Endothelial cell (in vitro differentiated cells): ENCODE measurements around the gene TLR2. TPM values are rescaled to one million over a fixed set of nuclear protein-coding genes. Genes with fewer than 3 reads are reported as not detected.

Experiments used
- DNase-seq: peaks from one replicate; pipeline ENCODE4 v3.0.0; 2021; ENCODE audit warnings: low spot score
- H3K27ac Mint-ChIP-seq: one replicate; pipeline ENCODE4 v1.8.0; 2021; ENCODE audit warnings: mixed read lengths, inconsistent platforms; ENCODE audit not compliant: unreplicated experiment
- H3K27me3 Mint-ChIP-seq: one replicate; pipeline ENCODE4 v1.8.0; 2021; ENCODE audit warnings: mild to moderate bottlenecking, moderate library complexity, mixed read lengths, inconsistent platforms; ENCODE audit not compliant: unreplicated experiment
- H3K36me3 Mint-ChIP-seq: one replicate; pipeline ENCODE4 v1.8.0; 2021; ENCODE audit warnings: mild to moderate bottlenecking, low read depth, mixed read lengths, inconsistent platforms; ENCODE audit not compliant: unreplicated experiment
- H3K4me1 Mint-ChIP-seq: one replicate; pipeline ENCODE4 v1.8.0; 2021; ENCODE audit warnings: mild to moderate bottlenecking, mixed read lengths, inconsistent platforms; ENCODE audit not compliant: unreplicated experiment
- H3K4me3 Mint-ChIP-seq: one replicate; pipeline ENCODE4 v1.8.0; 2021; ENCODE audit warnings: mild to moderate bottlenecking, mixed read lengths, inconsistent platforms; ENCODE audit not compliant: unreplicated experiment
- H3K9me3 Mint-ChIP-seq: one replicate; pipeline ENCODE4 v1.8.0; 2021; ENCODE audit warnings: mixed read lengths, inconsistent platforms; ENCODE audit not compliant: unreplicated experiment
- total RNA-seq: library from RNA; stranded (reverse); fragmentation: NEBNext Ultra II Directional; extraction: Animal tissue kit (Norgen Biotek cat#: 25700); gene quantifications from one replicate; pipeline ENCODE4 v1.2.1, GENCODE V29; 2021; ENCODE audit not compliant: unreplicated experiment
- TF ChIP-seq, protein P1 (sequence below): fragments of 200-600 bp; sonication (generic); IDR thresholded peaks from one replicate; pipeline ENCODE4 v1.5.0; 2021; ENCODE audit warnings: antibody characterized with exemption; ENCODE audit not compliant: unreplicated experiment

TLR2 gene
- total RNA-seq, 1 donor from 2014 or later, result not detected

GRCh38 chr4:153710681-153711080 is 26.6 kb downstream of the TLR2 start:
- Mint-ChIP-seq H3K27me3 (no peaks in the 10 kb centered on the region), H3K27ac (no peak overlapping the region), H3K9me3 (no peaks in the 10 kb centered on the region), H3K4me1 (peaks cover 6% of the 10 kb centered on the region), H3K4me3 (no peak overlapping the region), H3K36me3 (no peaks in the 10 kb centered on the region)
- TF ChIP-seq, protein P1, sequence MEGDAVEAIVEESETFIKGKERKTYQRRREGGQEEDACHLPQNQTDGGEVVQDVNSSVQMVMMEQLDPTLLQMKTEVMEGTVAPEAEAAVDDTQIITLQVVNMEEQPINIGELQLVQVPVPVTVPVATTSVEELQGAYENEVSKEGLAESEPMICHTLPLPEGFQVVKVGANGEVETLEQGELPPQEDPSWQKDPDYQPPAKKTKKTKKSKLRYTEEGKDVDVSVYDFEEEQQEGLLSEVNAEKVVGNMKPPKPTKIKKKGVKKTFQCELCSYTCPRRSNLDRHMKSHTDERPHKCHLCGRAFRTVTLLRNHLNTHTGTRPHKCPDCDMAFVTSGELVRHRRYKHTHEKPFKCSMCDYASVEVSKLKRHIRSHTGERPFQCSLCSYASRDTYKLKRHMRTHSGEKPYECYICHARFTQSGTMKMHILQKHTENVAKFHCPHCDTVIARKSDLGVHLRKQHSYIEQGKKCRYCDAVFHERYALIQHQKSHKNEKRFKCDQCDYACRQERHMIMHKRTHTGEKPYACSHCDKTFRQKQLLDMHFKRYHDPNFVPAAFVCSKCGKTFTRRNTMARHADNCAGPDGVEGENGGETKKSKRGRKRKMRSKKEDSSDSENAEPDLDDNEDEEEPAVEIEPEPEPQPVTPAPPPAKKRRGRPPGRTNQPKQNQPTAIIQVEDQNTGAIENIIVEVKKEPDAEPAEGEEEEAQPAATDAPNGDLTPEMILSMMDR, result no peak
- no peak for DNase-seq

DNA sequence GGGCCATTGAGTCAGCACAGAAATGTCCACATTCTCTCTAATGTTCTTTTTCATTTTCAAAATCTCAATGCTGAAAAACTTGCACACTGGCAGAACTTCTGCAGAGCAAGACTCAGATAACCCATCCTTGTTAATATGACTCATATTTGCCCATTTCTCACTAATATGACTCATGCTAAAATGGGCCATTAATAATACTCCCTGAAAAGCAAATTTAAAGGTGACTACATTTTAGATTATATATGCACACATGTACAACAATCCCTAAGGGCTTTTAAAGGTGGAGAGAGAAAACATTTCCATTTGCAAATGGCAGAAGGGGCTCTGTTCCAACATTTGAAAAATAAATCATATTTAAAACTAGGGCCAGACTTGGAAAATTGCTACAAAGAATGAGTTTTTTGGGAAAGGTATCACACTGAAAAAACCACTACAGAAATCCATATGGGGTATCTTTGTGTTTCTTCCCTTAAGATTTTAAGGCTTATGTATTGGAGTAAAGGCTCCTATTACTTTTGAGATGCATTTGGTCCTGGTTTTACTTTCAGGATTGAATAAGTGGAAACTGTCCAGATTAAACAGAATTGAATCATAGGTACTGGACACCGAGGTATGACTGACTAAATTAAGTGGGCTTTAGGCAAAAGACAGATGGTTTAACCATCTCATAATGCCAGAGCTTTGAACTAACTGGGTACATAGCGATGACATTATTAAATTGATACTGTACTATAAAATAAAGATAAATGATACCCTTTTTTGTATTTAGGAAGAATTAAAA is 30.0 kb downstream of the TLR2 start:
- Mint-ChIP-seq H3K27me3 (no peaks in the 10 kb centered on the region), H3K4me3 (no peak overlapping the region), H3K27ac (no peak overlapping the region), H3K4me1 (peaks cover 6% of the 10 kb centered on the region), H3K36me3 (no peaks in the 10 kb centered on the region), H3K9me3 (no peaks in the 10 kb centered on the region)
- no peak for DNase-seq
- TF ChIP-seq, protein P1, result no peak

DNA sequence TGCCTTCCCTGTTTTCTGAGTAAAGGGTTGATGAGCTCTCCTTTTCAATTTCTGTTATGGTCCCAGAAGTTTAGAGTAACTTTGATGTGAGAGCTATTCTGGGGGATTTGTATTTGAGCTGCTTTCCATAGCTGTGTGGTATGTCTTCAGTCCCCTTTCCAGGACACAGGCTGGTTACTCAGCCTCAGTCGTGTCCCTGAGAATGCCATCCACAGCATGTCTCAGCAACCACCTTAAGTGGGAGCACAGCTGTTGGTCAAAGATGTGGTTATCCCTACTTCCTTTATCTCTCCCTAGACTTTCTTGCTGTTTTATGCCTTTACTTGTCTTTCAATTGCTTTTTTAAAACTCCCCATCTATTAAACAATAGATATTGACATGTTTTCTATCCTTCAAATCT is 38.0 kb downstream of the TLR2 start:
- Mint-ChIP-seq H3K27ac (no peak overlapping the region), H3K4me1 (peaks cover 7% of the 10 kb centered on the region), H3K27me3 (peaks cover 1% of the 10 kb centered on the region), H3K36me3 (no peaks in the 10 kb centered on the region), H3K4me3 (no peak overlapping the region), H3K9me3 (no peaks in the 10 kb centered on the region)
- no peak for DNase-seq
- TF ChIP-seq, protein P1, result no peak

DNA sequence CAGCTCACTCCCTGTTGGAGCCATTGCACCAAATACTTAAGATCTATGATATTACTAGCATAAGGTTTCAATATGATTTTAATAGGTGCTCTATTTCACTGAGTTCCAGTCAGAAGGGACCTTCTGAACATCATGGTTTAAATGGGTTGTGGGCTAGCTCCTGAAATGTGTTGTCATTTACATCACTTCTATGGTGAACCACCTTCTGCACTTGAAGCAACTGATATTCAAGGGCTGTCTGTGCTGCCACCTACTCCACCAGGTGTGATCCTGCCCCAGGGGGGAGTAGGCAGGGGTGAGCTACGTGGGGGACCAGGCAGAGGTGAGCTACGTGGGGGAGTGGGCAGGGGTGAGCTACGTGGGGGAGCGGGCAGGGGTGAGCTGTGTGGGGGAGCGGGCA is 40.5 kb downstream of the TLR2 start:
- H3K27ac Mint-ChIP-seq, result no peak overlapping the region
- peaks cover 1% of the 10 kb centered on the region for H3K27me3 Mint-ChIP-seq
- no peaks in the 10 kb centered on the region for H3K36me3 Mint-ChIP-seq
- TF ChIP-seq, protein P1, result no peak
- no peak overlapping the region for H3K4me3 Mint-ChIP-seq
- DNase-seq, result no peak
- no peaks in the 10 kb centered on the region for H3K9me3 Mint-ChIP-seq
- H3K4me1 Mint-ChIP-seq, result peaks cover 7% of the 10 kb centered on the region

GRCh38 chr4:153725136-153725830 is 41.2 kb downstream of the TLR2 start:
- H3K4me3 Mint-ChIP-seq, result no peak overlapping the region
- peaks cover 1% of the 10 kb centered on the region for H3K27me3 Mint-ChIP-seq
- TF ChIP-seq, protein P1, result no peak
- no peaks in the 10 kb centered on the region for H3K36me3 Mint-ChIP-seq
- no peaks in the 10 kb centered on the region for H3K9me3 Mint-ChIP-seq
- H3K4me1 Mint-ChIP-seq, result peaks cover 7% of the 10 kb centered on the region
- H3K27ac Mint-ChIP-seq, result no peak overlapping the region
- DNase-seq, result no peak
